Osteoblast (primary cell): Measurements from ENCODE around the gene ATG16L2. TPM values are rescaled to one million over a fixed set of nuclear protein-coding genes. Genes with fewer than 3 reads are reported as not detected.

ENCODE experiments used
- DNase-seq: peaks from one replicate; pipeline ENCODE4 v3.0.0; 2011; ENCODE audit warnings: low spot score, mixed read lengths; ENCODE audit not compliant: insufficient read length; ENCODE audit errors: missing footprints
- H2AFZ ChIP-seq: 2 replicates; pipeline ENCODE4 v1.6.0; 2011; ENCODE audit warnings: mild to moderate bottlenecking, low read length
- H3K27ac ChIP-seq: 2 replicates; pipeline ENCODE4 v1.5.1; 2011; ENCODE audit warnings: mild to moderate bottlenecking, low read depth, low read length, moderate library complexity
- H3K27me3 ChIP-seq: 2 replicates; pipeline ENCODE4 v1.6.0; 2012; ENCODE audit warnings: mild to moderate bottlenecking, control low read depth, inconsistent platforms, low read length, moderate library complexity; ENCODE audit not compliant: insufficient read depth
- H3K36me3 ChIP-seq: 2 replicates; pipeline ENCODE4 v1.5.1; 2011; ENCODE audit warnings: mild to moderate bottlenecking, low read length, control low read depth, moderate library complexity; ENCODE audit not compliant: insufficient read depth
- H3K4me1 ChIP-seq: 2 replicates; pipeline ENCODE4 v1.5.1; 2011; ENCODE audit warnings: mild to moderate bottlenecking, low read length, control low read depth, moderate library complexity; ENCODE audit not compliant: insufficient read depth
- H3K4me2 ChIP-seq: 2 replicates; pipeline ENCODE4 v1.6.0; 2011; ENCODE audit warnings: mild to moderate bottlenecking, low read length; ENCODE audit not compliant: insufficient read depth
- H3K4me3 ChIP-seq: fragments of 200-600 bp; sonication (generic); 3 replicates; pipeline ENCODE4 v1.5.1; 2012; ENCODE audit warnings: mild to moderate bottlenecking, low read length, inconsistent platforms; ENCODE audit not compliant: insufficient read depth
- H3K79me2 ChIP-seq: 2 replicates; pipeline ENCODE4 v1.6.0; 2012; ENCODE audit warnings: mild to moderate bottlenecking, low read length, control low read depth, inconsistent platforms; ENCODE audit not compliant: insufficient read depth
- H3K9me3 ChIP-seq: 2 replicates; pipeline ENCODE4 v1.5.1; 2011; ENCODE audit warnings: low read depth, low read length, control low read depth
- H4K20me1 ChIP-seq: 2 replicates; pipeline ENCODE4 v1.6.0; 2012; ENCODE audit warnings: mild to moderate bottlenecking, low read length, control low read depth; ENCODE audit not compliant: insufficient read depth
- total RNA-seq: library from RNA; depleted of rRNA; stranded (reverse); fragments of >200 nt; gene quantifications from 2 replicates; pipeline ENCODE4 v1.2.3, GENCODE V29; 2012
- TF ChIP-seq, protein P1 (sequence below): IDR thresholded peaks from 2 replicates; pipeline ENCODE4 v1.5.1; 2011; ENCODE audit warnings: mild to moderate bottlenecking, low read depth, low read length, moderate library complexity; ENCODE audit errors: extremely low read depth

ATG16L2 gene
- total RNA-seq, 1 donor = 11.9 TPM

DNA sequence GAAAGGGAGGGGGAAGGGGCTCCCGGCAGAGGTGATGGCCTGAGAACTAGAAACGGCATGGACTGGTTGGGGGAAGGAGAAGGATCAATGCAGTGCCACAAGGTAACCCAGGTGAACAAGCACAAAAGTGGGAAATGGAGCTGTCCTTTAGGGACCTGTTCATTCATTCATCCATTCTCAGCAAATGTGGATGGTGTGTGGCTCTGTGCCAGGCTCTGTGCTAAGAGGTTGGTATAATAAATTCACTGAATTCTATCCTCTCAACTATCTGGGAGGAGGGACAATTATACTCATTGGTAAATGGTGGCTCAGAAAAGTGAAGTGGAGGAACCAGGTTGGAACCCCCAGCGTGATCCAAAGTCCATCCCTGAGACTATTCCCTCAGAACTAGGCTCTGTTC is 43.4 kb upstream of the ATG16L2 start:
- TF ChIP-seq, protein P1, sequence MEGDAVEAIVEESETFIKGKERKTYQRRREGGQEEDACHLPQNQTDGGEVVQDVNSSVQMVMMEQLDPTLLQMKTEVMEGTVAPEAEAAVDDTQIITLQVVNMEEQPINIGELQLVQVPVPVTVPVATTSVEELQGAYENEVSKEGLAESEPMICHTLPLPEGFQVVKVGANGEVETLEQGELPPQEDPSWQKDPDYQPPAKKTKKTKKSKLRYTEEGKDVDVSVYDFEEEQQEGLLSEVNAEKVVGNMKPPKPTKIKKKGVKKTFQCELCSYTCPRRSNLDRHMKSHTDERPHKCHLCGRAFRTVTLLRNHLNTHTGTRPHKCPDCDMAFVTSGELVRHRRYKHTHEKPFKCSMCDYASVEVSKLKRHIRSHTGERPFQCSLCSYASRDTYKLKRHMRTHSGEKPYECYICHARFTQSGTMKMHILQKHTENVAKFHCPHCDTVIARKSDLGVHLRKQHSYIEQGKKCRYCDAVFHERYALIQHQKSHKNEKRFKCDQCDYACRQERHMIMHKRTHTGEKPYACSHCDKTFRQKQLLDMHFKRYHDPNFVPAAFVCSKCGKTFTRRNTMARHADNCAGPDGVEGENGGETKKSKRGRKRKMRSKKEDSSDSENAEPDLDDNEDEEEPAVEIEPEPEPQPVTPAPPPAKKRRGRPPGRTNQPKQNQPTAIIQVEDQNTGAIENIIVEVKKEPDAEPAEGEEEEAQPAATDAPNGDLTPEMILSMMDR = no peak
- peaks cover 26% of the 10 kb centered on the region for H3K4me1 ChIP-seq
- H3K79me2 ChIP-seq = no peaks in the 10 kb centered on the region
- H3K27me3 ChIP-seq = no peaks in the 10 kb centered on the region
- no peak overlapping the region for H2AFZ ChIP-seq
- no peaks in the 10 kb centered on the region for H3K9me3 ChIP-seq
- no peak for DNase-seq
- H3K36me3 ChIP-seq = no peaks in the 10 kb centered on the region
- H3K4me2 ChIP-seq = no peak overlapping the region
- no peak overlapping the region for H3K4me3 ChIP-seq
- H3K27ac ChIP-seq = no peak overlapping the region
- H4K20me1 ChIP-seq = no peaks in the 10 kb centered on the region

GRCh38 chr11:72771507-72771906 is 42.7 kb upstream of the ATG16L2 start:
- Histone ChIP-seq H3K36me3 (no peaks in the 10 kb centered on the region), H3K27me3 (no peaks in the 10 kb centered on the region), H3K79me2 (no peaks in the 10 kb centered on the region), H3K27ac (no peak overlapping the region), H3K4me2 (peak overlapping the region; percentile 18), H3K4me1 (peaks cover 26% of the 10 kb centered on the region), H4K20me1 (no peaks in the 10 kb centered on the region), H2AFZ (peak overlapping the region; percentile 34), H3K9me3 (no peaks in the 10 kb centered on the region), H3K4me3 (no peak overlapping the region)
- TF ChIP-seq, protein P1 = no peak
- DNase-seq = peak; percentile 97

DNA sequence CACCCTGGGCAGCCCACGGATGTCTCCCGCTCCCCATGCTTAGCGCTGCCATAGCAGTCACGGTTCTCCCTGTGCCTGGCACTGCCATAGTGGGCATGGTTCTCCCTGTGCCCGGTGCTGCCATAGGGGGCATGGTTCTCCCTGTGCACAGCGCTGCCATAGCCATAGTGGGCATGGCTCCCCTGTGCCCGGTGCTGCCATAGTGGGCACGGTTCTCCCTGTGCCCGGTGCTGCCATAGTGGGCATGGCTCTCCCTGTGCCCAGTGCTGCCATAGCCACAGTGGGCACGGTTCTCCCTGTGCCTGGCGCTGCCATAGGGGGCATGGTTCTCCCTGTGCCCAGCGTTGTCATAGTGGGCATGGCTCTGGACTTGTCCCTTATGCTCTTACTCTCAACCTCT is 42.2 kb upstream of the ATG16L2 start:
- H3K79me2 ChIP-seq = no peaks in the 10 kb centered on the region
- no peaks in the 10 kb centered on the region for H3K27me3 ChIP-seq
- no peak overlapping the region for H3K4me3 ChIP-seq
- DNase-seq = no peak
- no peaks in the 10 kb centered on the region for H3K9me3 ChIP-seq
- TF ChIP-seq, protein P1 = no peak
- H3K4me2 ChIP-seq = no peak overlapping the region
- H2AFZ ChIP-seq = no peak overlapping the region
- no peaks in the 10 kb centered on the region for H4K20me1 ChIP-seq
- no peaks in the 10 kb centered on the region for H3K36me3 ChIP-seq
- H3K27ac ChIP-seq = no peak overlapping the region
- peaks cover 26% of the 10 kb centered on the region for H3K4me1 ChIP-seq

DNA sequence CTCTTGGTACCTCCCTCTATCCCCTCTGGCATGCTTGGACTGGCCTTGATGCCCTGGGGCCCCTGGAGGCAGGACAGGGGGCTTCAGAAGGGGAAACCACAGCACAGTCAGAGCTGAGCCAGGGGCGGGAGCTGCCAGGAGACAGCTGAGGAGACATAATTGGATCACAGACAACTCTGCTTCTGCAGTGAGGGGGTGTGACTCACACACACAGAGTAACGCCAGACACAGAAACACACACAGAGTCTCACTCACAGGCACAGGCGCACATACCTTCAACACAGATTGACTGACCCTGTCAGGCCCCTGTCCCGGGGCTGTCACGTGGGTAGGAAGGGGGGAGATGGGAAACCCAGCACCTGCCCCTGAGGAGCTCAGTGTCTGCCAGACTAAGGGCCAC is 40.9 kb upstream of the ATG16L2 start:
- H2AFZ ChIP-seq = peak overlapping the region; percentile 64
- peak overlapping the region; percentile 20 for H3K4me2 ChIP-seq
- TF ChIP-seq, protein P1 = no peak

More for the DNA sequence above, 40.9 kb upstream of the ATG16L2 start:
- no peaks in the 10 kb centered on the region for H3K79me2 ChIP-seq
- H3K36me3 ChIP-seq = no peaks in the 10 kb centered on the region
- no peaks in the 10 kb centered on the region for H3K27me3 ChIP-seq
- H4K20me1 ChIP-seq = no peaks in the 10 kb centered on the region
- DNase-seq = peak; percentile 99
- peaks cover 26% of the 10 kb centered on the region for H3K4me1 ChIP-seq
- no peak overlapping the region for H3K4me3 ChIP-seq
- H3K27ac ChIP-seq = peak overlapping the region; percentile 71
- no peaks in the 10 kb centered on the region for H3K9me3 ChIP-seq
